Mesenteric fat pad (tissue), 1 donor: ENCODE results near the gene PUM1. TPM values are rescaled to one million over a fixed set of nuclear protein-coding genes. Genes with fewer than 3 reads are reported as not detected.

Experiments used
- DNase-seq: peaks from one replicate; pipeline ENCODE4 v3.0.0-alpha.2; 2020; ENCODE audit warnings: low spot score
- total RNA-seq: library from RNA; stranded (reverse); fragmentation: NEBNext Ultra II Directional; extraction: Animal tissue kit (Norgen Biotek cat#: 25700); gene quantifications from one replicate; pipeline ENCODE4 v1.2.1, GENCODE V29; 2021
- donor health status: DM: yes; HTN: yes; CAD: no.

Gene PUM1
- total RNA-seq, 1 donor from 2014 or later: 114 TPM

GRCh38 chr1:30908696-30909364 lies 156.7 kb downstream of the PUM1 start, which contains the start of gene SDC3:
TSS of gene SDC3 (minus strand) at chr1:30908758. CDS start at chr1:30908586, 172 bp downstream.
- DNase-seq: no peak

GRCh38 chr1:30908316-30908695 lies 157.2 kb downstream of the PUM1 start:
- no peak for DNase-seq

DNA sequence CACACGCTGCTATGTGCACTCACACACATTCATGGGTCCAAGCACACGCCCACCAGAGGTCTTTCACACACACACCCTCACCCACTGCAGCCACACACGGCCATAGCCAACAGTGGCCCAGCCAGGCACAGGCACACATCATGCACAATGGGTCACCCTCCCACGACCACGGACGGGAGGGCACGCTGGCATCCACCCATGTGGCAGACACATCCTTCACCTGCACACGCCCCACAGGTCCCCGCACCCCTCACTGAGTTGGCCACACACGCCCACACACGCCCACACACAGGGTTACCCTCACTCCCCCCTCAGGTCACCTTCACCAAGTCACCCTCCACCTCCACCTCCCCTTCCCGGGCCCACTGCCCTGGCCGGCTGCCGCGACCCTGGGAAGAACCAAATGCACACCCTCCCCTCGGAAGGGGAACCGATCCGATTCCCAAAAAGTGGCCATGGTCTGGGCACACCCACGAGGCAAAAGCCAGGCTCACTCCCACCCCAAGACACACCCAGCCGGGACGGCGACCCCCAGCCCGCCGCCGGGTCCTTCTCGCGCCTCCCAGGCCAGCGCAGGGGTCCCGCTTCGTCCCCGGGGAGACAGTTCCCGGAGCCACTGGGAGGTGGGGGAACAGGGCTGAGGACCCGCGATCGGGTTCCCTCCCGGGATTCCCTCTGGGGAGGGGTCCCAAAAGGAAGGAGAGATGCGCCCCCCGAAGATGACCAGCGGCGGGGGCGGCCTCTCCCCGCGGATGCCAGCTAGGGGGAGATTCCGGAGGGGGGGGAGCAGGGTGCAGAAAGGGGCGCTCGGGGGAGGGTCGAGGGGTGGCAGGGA lies 157.8 kb downstream of the PUM1 start:
- DNase-seq: no peak

DNA sequence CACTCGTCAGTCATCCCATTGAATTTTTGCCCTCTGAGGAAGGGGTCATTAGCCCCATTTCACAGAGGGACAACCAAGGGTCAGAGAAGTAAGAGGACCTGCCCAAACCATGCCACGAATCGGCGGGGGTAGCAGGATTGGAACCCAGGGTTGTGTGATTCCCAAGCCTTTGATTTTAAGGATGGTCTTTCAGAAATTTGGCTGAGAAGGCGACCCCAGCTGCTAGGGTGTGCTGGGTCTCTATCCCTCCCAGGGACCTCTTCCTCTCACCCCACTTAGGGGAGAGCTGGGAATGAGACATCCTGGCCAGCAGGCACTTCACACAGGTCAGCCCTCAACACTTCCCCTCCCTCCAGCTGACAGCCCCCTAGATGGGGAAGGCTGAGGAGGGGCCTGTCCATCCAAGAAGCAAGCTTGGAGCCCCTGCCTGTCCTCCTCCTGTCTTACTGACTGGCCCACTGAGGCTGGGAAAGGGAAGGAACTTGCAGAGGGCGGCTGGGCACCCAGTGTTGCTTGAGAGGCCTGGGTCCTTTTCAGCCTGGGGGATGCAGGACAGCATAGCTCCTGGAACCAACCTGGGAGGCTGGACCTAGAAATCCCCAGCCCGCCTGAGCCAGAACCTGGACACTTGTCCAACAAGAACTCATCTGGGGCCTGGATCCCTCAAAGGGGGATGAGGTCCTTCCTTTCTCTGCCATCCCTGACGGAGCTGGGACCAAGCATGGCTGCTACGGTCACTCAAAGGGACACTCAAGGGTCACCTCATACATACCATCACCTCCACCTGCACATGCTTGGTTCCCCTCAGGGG lies 158.7 kb downstream of the PUM1 start:
- DNase-seq: no peak

DNA sequence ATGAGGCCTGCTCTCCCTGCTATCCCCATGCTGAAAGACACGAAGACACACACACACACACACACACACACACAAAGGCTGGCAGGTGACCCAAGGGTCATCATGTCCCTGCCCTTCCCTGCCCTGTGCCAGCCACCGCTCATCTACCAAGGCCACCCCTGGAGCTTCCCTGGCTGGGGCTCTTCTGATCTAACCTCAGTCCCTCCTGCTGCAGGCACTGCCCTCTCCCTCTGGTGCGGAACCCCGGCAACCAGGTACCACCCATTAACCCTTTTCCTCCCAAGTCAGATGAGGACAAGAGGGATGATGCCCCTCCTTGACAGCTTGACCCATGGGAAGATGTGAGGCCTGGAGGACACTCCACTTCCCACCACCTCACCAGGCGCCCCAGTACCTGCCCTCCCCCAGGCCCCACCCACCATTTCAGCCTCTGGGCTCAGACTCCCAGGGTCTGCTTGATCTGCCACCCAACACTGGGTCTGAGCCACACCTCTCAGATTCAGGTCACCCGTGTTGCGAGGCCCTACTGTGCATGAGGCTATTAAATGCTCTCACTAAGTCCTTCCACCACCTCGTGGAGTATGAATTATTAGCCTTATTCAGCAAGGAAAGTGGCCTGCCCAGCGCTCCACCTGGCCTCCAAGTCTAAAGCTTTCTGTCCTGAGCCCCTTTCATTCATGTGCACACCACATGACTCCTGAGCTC lies 159.4 kb downstream of the PUM1 start:
- DNase-seq: no peak

DNA sequence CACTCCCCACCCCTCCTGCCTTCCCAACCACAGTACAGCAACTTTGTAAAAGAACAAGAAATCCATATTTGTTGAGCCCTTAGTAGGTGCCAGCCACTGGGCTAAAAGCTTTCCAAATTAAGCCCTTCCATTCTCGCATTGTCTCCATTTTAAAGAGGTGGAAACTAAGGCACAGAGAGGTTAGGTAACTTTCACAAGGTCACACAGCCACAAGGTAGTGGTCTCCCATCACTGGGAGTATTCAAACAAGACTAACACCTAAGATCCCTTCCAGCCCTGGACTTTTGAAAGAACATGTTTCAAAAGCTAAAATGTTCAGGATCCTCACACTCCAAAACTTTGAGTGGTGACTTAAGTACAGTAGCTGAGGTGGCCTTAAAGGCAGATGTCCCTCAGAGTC lies 160.1 kb downstream of the PUM1 start:
- no peak for DNase-seq

GRCh38 chr1:30904962-30905335 lies 160.6 kb downstream of the PUM1 start:
- DNase-seq: no peak

- no peak for DNase-seq
These were observed 161.1 kb downstream of the PUM1 start for GRCh38 chr1:30904191-30904961.

DNA sequence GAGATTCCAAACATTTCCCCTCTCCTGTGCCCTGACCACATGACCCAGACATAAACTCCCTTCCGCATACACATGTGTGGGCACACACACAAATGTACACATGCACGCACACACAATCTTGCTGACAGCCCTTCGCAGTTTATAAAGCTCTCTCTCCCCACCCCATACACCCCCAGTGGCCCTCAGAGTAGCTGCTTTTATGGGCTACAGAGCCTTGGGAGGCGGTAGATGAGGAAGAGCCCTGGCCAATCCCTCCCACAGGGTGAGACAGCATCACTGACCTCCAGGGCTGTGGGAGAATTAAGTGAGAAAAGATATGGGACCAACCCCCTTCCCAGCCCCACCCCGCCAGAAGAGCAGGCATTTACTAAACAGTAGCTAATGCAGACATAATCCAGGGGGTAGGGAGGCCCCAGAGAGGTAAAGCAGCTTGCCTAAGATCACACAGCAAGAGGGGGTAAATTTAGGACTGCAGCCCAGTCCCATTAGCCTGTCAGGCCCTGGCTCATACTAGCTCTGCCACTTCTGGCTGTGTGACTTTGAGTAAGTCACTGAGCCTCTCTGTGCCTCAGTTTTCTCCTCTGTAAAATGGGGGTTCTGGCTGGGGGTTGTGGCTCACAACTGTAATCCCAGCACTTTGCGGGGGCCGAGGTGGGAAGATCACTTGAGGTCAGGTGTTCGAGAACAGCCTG lies 162.0 kb downstream of the PUM1 start:
- no peak for DNase-seq

DNA sequence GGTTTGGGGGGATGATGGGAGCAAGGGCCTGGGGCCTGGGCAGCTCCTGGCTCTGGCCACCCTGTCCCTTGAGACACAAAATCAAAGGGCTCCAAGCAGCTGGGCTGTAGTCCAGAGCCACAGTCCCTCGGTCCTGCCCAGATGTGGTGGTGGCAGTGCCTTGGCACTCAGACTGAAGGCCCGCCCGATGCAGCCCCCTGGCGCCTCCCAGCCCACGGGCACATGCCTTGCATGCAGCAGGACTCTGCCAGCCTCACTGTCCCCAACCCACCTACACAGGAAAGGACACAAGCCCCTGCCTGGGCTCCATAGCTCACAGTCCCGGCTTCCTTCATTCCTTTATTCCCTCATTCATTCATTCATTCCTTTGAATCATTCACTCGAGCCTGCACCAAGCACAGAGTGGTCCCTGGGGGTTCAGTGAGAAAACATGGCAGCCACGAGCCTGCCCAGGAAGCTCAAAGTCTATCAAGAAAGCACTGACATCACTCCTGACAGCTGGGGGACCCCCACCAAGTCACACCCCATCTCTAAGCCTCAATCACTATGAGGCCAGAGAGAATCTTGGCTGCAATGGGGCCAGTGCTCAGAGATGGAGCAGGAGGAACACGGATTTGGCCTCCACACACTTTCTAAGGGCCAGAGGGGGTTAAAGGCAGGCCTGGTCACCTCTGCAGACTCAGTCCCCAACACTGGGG lies 162.8 kb downstream of the PUM1 start:
- DNase-seq: no peak

GRCh38 chr1:30901798-30902581 lies 163.5 kb downstream of the PUM1 start:
- DNase-seq: no peak

DNA sequence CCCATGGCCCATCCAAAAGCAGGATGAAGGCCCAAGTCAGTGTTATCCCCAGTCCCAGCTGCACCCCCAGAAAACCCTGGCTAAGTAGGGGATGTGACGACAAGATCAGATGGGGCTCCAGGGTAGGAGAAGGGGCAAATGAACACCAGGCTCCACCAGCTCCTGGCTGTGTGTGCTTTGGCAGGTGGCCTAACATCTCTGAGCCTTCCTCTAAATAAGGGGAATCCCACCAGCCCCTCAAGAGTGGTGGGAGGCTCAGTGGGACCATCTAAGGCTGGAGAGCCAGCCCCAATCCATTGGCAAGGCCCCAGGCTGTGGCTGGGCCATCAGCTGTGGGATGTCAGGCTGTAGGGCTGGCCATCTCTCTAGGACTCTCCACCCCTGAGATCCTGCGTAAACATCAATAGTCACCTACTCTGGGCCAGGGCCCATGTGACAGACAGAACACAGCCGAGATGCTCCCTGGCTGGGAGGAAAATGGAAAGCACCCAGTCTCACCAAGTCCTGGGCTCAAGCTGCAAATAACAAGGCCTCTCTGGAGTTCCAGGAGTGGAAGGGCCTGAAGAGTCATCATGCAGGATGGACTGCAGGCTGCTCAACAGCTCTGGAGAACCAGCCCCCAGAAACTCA lies 164.5 kb downstream of the PUM1 start:
- no peak for DNase-seq

DNA sequence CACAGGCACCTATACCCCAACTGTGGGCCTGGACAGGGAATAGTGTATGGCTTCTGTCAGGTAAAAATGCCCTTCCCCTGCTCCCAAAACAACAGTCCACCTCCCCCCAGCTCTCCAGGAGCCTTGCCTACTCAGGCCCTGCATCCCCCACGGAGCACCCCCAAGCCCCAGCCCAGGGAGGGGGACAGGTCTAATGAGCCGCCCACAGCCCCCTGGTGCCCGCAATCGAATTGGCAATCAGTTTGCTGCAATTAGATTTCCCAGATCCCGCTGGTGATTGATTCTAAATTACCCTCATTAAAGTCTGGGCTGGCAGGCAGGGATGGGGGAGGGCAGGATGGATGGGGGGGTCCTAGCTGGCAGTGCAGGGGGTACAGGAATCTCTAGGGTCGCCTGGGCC lies 165.0 kb downstream of the PUM1 start:
- DNase-seq: no peak

DNA sequence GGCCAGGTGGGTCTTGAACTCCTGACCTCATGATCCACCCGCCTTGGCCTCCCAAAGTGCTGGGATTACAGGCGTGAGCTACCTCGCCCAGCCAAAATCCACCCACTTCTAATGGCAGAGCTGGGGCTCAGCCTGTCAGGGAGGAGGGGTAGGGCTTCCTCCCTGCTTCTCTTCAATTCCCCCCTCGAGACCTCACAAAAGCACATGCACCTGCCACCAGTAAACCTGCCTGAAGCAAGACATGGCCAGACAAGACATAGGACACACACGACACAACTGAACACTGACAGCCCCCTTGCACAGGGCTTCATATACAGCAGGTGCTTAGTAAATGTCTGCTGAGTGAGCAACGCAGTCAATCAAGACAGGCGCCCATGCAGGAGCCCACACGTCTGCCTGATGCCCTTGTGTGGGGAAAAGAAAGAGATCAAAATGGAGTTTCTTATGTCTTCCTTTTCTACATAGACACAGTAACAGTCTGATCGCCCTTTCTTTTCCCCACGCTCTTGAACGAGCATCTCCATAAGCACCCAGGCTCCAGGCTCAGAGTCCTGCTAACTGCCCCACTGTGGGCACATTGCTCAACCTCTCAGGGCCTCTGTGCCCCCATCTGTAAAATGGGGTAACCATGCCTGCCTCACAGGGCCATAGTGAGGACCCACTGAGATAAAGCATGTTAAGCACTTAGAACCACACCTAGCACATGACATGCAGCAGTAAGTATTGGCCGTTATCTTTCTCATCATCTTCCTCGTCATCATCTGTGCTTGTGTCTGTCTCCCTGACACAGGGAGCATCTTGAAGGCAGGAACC lies 165.7 kb downstream of the PUM1 start:
- DNase-seq: no peak

- no peak for DNase-seq
These were observed 167.3 kb downstream of the PUM1 start for GRCh38 chr1:30898031-30898815.

DNA sequence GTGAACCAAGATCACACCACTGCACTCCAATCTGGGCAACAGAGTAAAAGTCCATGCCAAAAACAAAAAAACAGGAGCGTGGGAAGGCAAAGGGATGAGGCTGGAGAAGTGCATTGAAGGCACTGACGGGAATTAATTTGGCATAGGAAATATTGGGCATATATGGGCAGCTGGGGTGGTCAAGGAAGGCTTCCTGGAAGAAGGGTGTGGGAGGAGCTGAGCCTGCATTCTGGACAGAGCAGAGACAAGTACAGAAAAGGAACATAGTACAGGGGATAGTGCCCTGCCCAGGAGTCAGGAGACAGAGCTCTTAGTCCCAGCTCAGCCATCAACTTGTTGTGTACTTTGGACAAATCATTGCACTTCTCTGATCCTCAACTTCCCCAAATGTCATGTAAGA lies 168.6 kb downstream of the PUM1 start:
- DNase-seq: no peak
